ENCODE data around the gene LILRB2. TPM values are rescaled to one million over a fixed set of nuclear protein-coding genes. Genes with fewer than 3 reads are reported as not detected.

LILRB2 gene
- total and polyA plus RNA-seq, 9 of the 15 experiments (the other 6 are each of a cell fraction or from before 2014, with no cell fraction given) = not detected

- TF ChIP-seq, protein P1, sequence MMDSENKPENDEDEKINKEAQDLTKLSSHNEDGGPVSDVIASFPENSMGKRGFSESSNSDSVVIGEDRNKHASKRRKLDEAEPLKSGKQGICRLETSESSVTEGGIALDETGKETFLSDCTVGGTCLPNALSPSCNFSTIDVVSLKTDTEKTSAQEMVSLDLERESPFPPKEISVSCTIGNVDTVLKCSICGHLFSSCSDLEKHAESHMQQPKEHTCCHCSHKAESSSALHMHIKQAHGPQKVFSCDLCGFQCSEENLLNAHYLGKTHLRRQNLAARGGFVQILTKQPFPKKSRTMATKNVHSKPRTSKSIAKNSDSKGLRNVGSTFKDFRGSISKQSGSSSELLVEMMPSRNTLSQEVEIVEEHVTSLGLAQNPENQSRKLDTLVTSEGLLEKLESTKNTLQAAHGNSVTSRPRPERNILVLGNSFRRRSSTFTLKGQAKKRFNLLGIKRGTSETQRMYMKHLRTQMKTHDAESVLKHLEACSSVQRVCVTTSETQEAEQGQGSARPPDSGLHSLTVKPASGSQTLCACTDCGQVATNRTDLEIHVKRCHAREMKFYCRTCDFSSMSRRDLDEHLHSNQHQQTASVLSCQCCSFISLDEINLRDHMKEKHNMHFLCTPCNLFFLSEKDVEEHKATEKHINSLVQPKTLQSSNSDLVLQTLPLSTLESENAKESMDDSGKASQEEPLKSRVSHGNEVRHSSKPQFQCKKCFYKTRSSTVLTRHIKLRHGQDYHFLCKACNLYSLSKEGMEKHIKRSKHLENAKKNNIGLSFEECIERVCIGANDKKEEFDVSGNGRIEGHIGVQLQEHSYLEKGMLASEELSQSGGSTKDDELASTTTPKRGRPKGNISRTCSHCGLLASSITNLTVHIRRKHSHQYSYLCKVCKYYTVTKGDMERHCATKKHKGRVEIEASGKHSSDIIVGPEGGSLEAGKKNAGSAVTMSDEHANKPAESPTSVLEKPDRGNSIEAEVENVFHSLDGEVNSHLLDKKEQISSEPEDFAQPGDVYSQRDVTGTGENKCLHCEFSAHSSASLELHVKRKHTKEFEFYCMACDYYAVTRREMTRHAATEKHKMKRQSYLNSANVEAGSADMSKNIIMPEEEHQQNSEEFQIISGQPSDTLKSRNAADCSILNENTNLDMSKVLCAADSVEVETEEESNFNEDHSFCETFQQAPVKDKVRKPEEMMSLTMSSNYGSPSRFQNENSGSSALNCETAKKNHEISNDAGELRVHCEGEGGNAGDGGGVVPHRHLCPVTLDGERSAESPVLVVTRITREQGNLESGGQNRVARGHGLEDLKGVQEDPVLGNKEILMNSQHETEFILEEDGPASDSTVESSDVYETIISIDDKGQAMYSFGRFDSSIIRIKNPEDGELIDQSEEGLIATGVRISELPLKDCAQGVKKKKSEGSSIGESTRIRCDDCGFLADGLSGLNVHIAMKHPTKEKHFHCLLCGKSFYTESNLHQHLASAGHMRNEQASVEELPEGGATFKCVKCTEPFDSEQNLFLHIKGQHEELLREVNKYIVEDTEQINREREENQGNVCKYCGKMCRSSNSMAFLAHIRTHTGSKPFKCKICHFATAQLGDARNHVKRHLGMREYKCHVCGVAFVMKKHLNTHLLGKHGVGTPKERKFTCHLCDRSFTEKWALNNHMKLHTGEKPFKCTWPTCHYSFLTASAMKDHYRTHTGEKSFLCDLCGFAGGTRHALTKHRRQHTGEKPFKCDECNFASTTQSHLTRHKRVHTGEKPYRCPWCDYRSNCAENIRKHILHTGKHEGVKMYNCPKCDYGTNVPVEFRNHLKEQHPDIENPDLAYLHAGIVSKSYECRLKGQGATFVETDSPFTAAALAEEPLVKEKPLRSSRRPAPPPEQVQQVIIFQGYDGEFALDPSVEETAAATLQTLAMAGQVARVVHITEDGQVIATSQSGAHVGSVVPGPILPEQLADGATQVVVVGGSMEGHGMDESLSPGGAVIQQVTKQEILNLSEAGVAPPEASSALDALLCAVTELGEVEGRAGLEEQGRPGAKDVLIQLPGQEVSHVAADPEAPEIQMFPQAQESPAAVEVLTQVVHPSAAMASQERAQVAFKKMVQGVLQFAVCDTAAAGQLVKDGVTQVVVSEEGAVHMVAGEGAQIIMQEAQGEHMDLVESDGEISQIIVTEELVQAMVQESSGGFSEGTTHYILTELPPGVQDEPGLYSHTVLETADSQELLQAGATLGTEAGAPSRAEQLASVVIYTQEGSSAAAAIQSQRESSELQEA (IDR thresholded peaks at IDR 0.05; ENCODE audit: low read depth) = no peak
Observed at GRCh38 chr19:54302257-54302656, 21.3 kb upstream of the LILRB2 start (continued).

DNA sequence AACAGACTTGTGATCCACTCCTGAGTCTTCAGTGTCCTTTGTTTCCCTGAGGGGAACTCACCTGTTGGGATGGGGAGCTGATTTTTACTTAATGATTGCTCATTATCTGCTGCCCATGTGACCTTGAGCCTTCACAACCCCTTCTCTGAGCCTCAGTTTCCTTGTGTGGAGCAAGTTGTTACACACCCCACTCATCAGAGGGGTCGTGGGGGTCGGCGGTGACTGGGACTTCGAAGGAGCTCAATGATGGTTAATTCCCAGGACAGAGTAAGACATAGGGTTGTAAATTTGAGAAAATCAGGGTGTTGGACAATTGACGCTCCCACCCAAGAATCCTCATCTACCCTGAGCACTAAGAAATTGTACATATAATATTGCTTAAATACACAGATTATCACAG, 18.6 kb upstream of the LILRB2 start:
- peaks cover 4 to 23% of the 10 kb centered on the region in 2 experiments; a peak in 2 of 5 replicates for H3K27me3 ChIP-seq (ENCODE audit: control insufficient read depth in 2 of 2, insufficient read depth in 2 of 2, low read length in 2 of 2)
- CTCF ChIA-PET (ENCODE audit: low intra/inter-chr PET ratio) = no interaction called here
- no peaks in the 10 kb centered on the region for H3K36me3 ChIP-seq (ENCODE audit: control insufficient read depth, insufficient read depth, low read length)
- H2AFZ ChIP-seq (ENCODE audit: low read depth, low read length) = no peak overlapping the region
- DNase-seq (ENCODE audit: extremely low read depth in 1 of 4, low spot score in 3 of 4) = no peak
- BruUV-seq (replicated peaks) = no TSS peak
- POLR2A ChIA-PET = interaction anchor here (0.7 kb wide), 1 partner anchor 12 kb away, joined by 3 read pairs; no protein-coding TSS in a partner anchor
- no peaks in the 10 kb centered on the region for H3K4me1 ChIP-seq (replicated peaks in 1 of 2; ENCODE audit: control insufficient read depth in 2 of 2, insufficient read depth in 2 of 2, low read length in 2 of 2)
- H3K4me3 ChIP-seq = no peak overlapping the region
- no peak overlapping the region for H3K9ac ChIP-seq (ENCODE audit: insufficient read depth in 1 of 2, low read depth in 2 of 2, low read length in 2 of 2)
- H4K20me1 ChIP-seq (replicated peaks; ENCODE audit: control insufficient read depth, insufficient read depth, low read length) = 0 out of 2 replicates have a peak, but pooled peaks cover 4% of the 10 kb centered on the region
- 5% methylated on average over 5 of the region's 5 CpGs for WGBS (ENCODE audit: insufficient coverage, low coverage, missing lambda C conversion rate)
- no peaks in the 10 kb centered on the region for H3K79me2 ChIP-seq (ENCODE audit: control insufficient read depth, insufficient read depth, low read length)
- in situ Hi-C loops (cut with MboI) = loop anchor here (5.0 kb wide), 1 partner anchor 278 kb away; no protein-coding TSS in a partner anchor
- no peaks in the 10 kb centered on the region for H3K9me1 ChIP-seq (ENCODE audit: control insufficient read depth, insufficient read depth, low read length)
- no peaks in the 10 kb centered on the region for H3K9me3 ChIP-seq (replicated peaks; ENCODE audit: control insufficient read depth, insufficient read depth, low read depth, low read length)
- intact Hi-C loops (cut with micrococcal nuclease) = no loop called here
- no peak for FAIRE-seq
- ATAC-seq = no peak
- H3K4me2 ChIP-seq (ENCODE audit: insufficient read depth, low read length) = no peak overlapping the region
- no peak overlapping the region for H3K27ac ChIP-seq (ENCODE audit: extremely low read depth, low read depth, low read length)
- TF ChIP-seq CXXC5 (CRISPR knock-in tag; IDR thresholded peaks at IDR 0.05) (no peak), SUPT5H (IDR thresholded peaks at IDR 0.05) (no peak), SMARCA4 (IDR thresholded peaks at IDR 0.05) (no peak), DACH1 (IDR thresholded peaks at IDR 0.05; ENCODE audit: partially characterized antibody) (no peak), ZNF277 (CRISPR knock-in tag; IDR thresholded peaks at IDR 0.05; ENCODE audit: borderline replicate concordance) (no peak), SP2 (IDR thresholded peaks at IDR 0.05; ENCODE audit: extremely low read depth, low read depth, low read length, poor library complexity, severe bottlenecking) (no peak), ELF2 (CRISPR knock-in tag; IDR thresholded peaks at IDR 0.05) (no peak), ZNF584 (CRISPR knock-in tag; IDR thresholded peaks at IDR 0.05; ENCODE audit: low read depth) (no peak), SLC30A9 (CRISPR knock-in tag; IDR thresholded peaks at IDR 0.05) (no peak)
- TF ChIP-seq, protein P2, sequence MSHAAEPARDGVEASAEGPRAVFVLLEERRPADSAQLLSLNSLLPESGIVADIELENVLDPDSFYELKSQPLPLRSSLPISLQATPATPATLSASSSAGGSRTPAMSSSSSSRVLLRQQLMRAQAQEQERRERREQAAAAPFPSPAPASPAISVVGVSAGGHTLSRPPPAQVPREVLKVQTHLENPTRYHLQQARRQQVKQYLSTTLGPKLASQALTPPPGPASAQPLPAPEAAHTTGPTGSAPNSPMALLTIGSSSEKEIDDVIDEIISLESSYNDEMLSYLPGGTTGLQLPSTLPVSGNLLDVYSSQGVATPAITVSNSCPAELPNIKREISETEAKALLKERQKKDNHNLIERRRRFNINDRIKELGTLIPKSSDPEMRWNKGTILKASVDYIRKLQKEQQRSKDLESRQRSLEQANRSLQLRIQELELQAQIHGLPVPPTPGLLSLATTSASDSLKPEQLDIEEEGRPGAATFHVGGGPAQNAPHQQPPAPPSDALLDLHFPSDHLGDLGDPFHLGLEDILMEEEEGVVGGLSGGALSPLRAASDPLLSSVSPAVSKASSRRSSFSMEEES (CRISPR knock-in tag; IDR thresholded peaks at IDR 0.05) = no peak
